ENCODE data around the gene EXD3. TPM values are rescaled to one million over a fixed set of nuclear protein-coding genes. Genes with fewer than 3 reads are reported as not detected.

The EXD3 gene
- polyA plus RNA-seq, 6 donors from 2014 or later, result 2.3 to 7.5 (median 4.5) TPM; not detected in 1

DNA sequence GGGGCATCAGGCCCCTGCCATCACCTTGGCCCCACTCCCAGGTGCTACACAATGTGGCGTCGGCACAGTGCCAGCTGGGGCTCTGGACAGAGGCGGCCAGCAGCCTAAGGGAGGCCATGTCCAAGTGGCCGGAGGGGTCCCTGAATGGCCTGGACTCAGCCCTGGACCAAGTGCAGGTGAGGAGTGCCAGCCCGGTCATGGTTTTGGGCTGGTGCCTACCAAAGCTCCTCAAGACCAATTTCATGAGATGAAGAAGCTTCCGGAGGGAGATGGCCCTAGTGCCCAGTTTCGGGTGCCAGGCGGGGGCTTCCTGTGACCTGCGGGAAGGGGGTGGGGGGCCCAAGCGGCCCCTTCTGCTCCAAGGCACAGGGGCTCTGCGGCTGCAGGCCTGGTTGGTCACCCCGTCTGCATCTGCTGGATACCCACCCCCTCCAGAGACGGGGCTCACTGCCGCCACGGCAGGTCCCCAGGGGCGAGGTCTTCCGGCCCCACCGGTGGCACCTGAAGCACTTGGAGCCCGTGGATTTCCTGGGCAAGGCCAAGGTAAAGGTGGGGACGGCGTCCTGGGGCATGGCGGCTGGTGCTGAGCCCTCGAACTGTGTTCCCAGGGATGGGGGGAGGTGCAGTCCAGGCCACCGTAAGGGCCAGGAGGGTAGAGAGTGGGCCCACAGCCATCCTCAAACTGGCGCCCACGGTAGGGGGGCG lies 6.0 kb upstream of the EXD3 start:
- peak overlapping the region in 4 of 8 donors; percentile 15 to 70 (median 40) for H3K4me3 Mint-ChIP-seq
- no peaks in the 10 kb centered on the region for H3K9me3 Mint-ChIP-seq
- peak; percentile 28 to 29 for ATAC-seq (ENCODE audit: low read depth in 2 of 2)

DNA sequence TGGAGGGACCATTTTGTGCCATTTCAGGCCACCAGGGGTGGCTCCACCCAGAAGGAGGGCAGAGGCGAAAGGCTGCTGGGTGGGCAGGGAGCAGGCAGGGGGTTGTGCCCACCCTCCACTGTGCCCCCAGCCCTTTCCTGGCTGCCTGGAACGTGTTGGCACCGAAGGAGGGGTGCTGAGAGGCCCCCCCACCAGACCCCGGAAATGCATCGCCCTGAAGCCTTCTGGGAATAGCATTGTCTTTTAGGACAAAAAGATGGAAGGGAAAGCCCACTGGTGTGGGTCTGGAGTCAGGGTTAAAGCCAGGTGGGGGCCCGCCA lies 5.3 kb upstream of the EXD3 start:
- Mint-ChIP-seq H3K27me3 (peaks cover 0 to 4% (median 0%) of the 10 kb centered on the region in 3 donors), H3K36me3 (no peaks in the 10 kb centered on the region), H3K4me1 (peaks cover 9 to 19% (median 12%) of the 10 kb centered on the region in 3 donors), H3K9me3 (no peaks in the 10 kb centered on the region), H3K4me3 (peak overlapping the region in 1 of 8 donors; percentile 26), H3K27ac (no peak overlapping the region)
- DNase-seq (no peak), ATAC-seq (ENCODE audit: low read depth in 2 of 2) (no peak)

More for the DNA sequence above, 6.0 kb upstream of the EXD3 start:
- H3K4me1 Mint-ChIP-seq, result peaks cover 9 to 19% (median 12%) of the 10 kb centered on the region in 3 donors
- H3K27me3 Mint-ChIP-seq, result peaks cover 0 to 4% (median 0%) of the 10 kb centered on the region in 3 donors
- peak overlapping the region in 1 of 6 donors; percentile 65 for H3K27ac Mint-ChIP-seq
- no peak for DNase-seq
- no peaks in the 10 kb centered on the region for H3K36me3 Mint-ChIP-seq

DNA sequence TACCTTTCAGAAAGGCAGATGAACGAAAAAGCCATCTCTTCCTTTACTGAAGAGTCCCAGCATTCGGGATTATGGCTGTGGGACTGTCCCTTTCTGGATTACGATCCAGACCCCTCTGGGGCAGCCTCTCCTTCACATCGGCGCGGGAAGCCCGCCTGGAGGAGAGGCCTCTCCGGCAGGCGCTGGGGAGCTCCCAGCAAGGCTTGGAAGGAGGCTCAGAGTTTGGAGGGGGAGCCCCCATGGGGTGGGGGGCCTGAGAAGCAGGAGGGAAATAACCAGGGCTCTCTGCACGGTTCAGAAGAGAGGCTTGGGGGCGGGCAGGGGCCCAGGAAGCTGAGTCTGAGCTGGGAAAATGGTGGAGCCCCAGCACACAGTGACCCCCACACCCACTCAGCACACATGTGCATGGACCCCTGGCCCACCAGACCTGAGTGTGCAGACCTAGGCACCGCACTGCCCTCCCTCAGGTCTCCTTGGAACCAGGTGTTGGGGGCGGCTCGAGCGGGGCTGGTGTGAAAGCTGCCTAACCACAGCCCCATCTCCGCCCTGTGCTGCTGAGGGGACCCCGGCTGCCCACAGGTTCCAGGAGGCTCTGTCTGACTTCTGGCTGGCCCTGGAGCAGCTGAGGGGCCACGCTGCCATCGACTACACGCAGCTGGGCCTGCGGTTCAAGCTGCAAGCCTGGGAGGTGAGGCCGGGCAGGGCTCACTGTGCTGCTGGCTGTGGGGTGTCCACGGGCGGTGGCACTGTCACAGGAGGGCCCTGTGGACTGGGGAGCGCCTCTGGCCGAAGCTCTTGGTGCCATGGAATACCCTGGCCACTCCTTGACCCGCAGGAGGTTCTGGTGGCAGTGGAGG lies 4.7 kb upstream of the EXD3 start:
- Mint-ChIP-seq H3K4me1 (peaks cover 9 to 19% (median 12%) of the 10 kb centered on the region in 3 donors), H3K36me3 (no peaks in the 10 kb centered on the region), H3K9me3 (no peaks in the 10 kb centered on the region), H3K27me3 (peaks cover 0 to 4% (median 0%) of the 10 kb centered on the region in 3 donors), H3K27ac (no peak overlapping the region), H3K4me3 (peak overlapping the region in 2 of 8 donors; percentile 21 to 26)
- ATAC-seq (ENCODE audit: low read depth in 2 of 2) (no peak), DNase-seq (no peak)

DNA sequence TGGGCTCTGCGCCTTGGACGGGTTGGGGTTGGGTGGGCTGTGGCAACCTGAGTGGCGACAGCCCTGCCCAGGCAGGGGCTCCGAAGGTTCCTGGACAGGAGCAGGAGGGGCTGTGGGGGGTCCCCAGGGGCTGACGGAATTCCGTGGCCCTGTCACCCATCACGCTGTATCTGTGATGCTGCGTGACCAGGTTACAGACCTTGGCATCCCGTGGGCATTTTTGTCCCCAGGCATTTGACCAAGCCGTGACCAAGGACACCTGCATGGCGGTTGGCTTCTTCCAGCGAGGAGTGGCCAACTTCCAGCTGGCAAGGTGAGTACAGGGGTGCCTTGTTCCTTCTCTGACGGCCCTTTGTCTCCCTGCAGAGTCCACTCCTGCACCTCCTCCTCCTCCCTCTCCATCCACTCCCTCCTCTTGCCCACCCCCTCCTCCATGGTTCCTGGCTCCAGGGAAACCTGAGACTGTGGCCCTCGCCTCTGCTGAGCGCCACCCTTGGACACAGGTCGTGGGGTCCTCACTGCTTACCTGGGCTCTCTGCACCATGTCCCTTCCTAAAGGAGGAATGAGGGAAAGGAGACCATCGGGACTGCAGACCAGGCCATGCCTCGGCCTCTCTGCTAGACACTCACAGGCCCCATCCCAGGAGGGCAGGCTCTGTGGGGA lies 3.2 kb upstream of the EXD3 start:
- Mint-ChIP-seq H3K4me3 (peak overlapping the region in 1 of 8 donors; percentile 12), H3K27me3 (peaks cover 0 to 3% (median 0%) of the 10 kb centered on the region in 3 donors), H3K36me3 (no peaks in the 10 kb centered on the region), H3K27ac (peak overlapping the region in 2 of 6 donors; percentile 20 to 38), H3K9me3 (no peaks in the 10 kb centered on the region), H3K4me1 (peaks cover 12 to 23% (median 19%) of the 10 kb centered on the region in 3 donors)
- no peak for DNase-seq
- no peak for ATAC-seq (ENCODE audit: low read depth in 2 of 2)

DNA sequence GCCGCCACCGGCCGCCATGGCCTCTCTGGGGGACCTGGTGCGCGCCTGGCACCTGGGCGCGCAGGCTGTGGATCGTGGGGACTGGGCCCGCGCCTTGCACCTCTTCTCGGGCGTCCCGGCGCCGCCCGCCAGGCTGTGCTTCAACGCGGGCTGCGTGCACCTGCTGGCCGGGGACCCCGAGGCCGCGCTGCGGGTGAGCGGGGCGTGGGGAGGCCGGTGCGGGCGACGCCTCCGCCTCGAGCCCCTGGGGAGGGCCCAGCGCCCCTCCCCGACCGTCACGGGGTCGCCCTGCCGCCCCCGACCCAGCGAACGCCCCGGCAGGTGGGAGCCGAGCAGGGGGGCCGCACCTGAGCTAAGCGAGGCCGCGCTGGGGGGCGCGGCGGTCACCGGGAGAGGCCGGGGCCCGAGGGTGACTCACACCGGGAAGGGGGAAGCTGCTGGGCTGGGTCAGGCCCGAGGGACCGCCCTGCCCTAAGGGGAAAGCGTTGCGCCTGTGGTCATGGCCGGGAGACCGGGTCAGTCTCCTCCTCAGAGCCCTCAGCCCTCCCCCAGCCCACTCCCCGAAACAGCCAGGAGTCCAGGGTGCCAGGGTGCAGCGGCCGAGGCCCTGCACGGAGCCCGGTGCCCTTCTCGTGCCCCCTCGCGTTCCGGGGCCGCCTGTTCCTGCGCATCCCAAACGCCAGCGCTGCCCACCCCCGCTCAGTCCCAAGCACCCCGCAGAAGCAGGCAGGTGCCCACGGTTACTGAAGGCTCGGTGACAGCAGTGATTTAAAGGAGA lies 741 bp upstream of the EXD3 start:
- DNase-seq, result no peak
- peak overlapping the region in 2 of 6 donors; percentile 47 to 65 for H3K27ac Mint-ChIP-seq

DNA sequence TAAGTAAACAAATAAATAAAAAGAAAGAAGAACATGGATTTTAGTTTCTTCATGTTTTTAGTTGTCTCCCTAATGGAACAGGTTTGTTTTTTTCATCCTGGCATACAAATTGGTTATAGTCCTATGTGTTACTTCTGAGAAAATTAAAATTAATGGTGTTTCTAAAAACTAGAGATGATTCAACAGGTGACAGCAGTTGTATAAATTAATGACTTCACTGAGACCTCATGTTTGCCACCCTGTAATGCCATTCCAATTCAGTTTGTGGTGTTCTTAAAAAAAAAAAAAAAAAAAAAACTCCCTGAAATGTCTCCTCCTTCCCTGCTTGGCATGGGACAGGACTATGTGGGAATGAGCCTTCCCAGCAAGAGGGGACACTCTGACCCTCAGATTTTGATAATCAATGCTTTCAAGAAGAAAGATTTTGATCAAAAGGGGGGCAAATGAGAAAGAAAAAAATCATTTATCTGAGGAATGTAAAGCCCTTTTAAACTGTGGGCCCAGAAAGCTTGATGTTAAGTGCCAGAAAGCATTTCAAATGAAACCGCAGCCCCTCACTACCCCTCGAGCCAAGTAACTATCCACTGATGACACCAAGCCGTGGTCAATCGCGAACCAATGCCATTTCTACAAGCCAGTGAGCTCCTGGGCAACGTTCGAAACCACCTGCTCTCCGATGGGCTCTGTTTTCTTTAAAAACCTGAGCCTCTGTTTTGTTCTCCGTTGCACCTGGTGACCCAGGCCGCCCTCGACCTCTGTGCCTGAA lies 941 bp downstream of the EXD3 start:
- H3K36me3 Mint-ChIP-seq, result no peaks in the 10 kb centered on the region
- H3K27ac Mint-ChIP-seq, result peak overlapping the region in 4 of 6 donors; percentile 16 to 54 (median 28)
- DNase-seq (no peak), ATAC-seq (ENCODE audit: low read depth in 2 of 2) (no peak)
- no peaks in the 10 kb centered on the region for H3K27me3 Mint-ChIP-seq
- no peaks in the 10 kb centered on the region for H3K9me3 Mint-ChIP-seq
- H3K4me3 Mint-ChIP-seq, result peak overlapping the region; percentile 78 to 92 (median 86)
- peaks cover 8 to 21% (median 9%) of the 10 kb centered on the region in 3 donors for H3K4me1 Mint-ChIP-seq

More for the DNA sequence above, 741 bp upstream of the EXD3 start:
- ATAC-seq (ENCODE audit: low read depth in 2 of 2), result peak; percentile 57 to 60
- H3K9me3 Mint-ChIP-seq, result no peaks in the 10 kb centered on the region
- H3K36me3 Mint-ChIP-seq, result no peaks in the 10 kb centered on the region
- H3K4me1 Mint-ChIP-seq, result peaks cover 9 to 21% (median 10%) of the 10 kb centered on the region in 3 donors
- peak overlapping the region; percentile 73 to 83 (median 78) for H3K4me3 Mint-ChIP-seq
- no peaks in the 10 kb centered on the region for H3K27me3 Mint-ChIP-seq

DNA sequence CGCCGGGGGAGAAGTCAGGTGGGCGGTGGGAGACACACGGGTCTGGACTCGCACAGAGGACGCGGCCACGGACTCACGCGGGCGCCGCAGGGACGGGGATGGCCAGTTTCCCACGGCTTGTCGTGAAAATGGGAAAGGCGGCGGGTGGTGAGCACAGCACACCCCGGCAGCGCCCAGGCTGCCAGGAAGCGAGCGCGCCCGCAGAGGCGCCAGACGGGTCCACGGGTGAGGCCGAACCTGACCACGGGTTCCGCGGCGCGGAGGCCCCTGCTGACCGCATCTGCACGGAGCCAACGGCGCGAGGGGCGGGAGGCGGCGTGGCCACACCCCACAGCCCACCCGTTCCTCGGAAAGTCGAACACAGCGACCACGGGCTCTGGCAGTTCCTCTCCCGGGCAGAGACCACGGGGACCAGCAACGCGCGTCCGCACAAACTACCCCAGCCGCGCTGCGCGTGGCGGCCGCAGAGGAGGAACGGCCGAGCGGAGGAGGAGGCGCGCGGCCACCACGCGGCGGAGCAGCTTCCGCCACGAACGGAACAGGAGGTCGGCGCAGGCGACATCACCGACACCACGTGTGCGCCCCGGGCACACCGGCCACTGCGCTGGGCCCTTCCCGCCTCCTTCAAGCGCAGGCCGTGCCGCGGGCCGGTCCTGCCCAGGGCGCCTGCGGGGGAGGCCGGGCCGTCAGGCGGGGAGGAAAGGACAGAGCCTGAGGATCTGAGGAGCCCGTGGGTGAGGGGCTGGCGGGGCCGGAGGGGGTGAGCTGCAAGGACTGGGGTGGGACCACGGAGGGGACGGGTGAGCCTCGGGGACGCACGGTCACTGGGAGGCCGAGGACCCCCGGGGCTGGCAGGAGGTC lies 5.6 kb downstream of the EXD3 start:
- H3K36me3 Mint-ChIP-seq, result no peaks in the 10 kb centered on the region
- DNase-seq, result no peak
- ATAC-seq (ENCODE audit: low read depth in 2 of 2), result peak in 1 of 2 donors; percentile 66
- H3K9me3 Mint-ChIP-seq, result no peaks in the 10 kb centered on the region
- peak overlapping the region; percentile 41 to 80 (median 66) for H3K4me3 Mint-ChIP-seq
- H3K4me1 Mint-ChIP-seq, result peaks cover 10 to 32% (median 14%) of the 10 kb centered on the region in 3 donors
- H3K27me3 Mint-ChIP-seq, result no peaks in the 10 kb centered on the region
- peak overlapping the region in 1 of 6 donors; percentile 34 for H3K27ac Mint-ChIP-seq

DNA sequence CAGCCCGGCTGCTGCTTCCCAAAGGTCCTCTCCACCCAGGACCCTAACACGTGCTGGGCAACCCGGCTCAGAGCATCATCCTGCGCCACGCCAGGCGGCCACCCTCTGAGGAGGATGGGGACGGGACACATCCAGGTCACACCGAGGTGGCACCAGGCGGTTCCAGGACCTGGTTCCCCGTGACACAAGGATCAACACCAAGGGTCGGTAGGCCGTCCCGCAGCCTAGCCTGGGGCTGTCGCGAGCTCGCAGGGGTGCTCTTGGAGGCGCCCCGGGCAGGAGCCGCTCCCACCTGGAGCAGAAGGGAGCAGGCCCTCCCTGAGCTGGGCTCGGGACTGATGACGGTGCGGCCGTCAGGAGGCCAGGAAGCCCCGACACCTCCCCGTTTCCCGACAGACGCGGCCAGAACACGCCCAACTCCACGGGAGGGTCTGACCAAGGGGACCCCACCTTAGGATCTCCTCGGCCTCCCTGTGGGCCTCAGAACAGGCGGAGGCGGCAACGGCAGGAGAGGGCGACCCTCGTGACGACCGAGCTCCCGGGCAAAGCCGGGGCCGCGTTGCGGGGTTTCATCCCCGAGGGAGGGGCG lies 6.3 kb downstream of the EXD3 start:
- no peaks in the 10 kb centered on the region for H3K36me3 Mint-ChIP-seq
- H3K27ac Mint-ChIP-seq, result no peak overlapping the region

DNA sequence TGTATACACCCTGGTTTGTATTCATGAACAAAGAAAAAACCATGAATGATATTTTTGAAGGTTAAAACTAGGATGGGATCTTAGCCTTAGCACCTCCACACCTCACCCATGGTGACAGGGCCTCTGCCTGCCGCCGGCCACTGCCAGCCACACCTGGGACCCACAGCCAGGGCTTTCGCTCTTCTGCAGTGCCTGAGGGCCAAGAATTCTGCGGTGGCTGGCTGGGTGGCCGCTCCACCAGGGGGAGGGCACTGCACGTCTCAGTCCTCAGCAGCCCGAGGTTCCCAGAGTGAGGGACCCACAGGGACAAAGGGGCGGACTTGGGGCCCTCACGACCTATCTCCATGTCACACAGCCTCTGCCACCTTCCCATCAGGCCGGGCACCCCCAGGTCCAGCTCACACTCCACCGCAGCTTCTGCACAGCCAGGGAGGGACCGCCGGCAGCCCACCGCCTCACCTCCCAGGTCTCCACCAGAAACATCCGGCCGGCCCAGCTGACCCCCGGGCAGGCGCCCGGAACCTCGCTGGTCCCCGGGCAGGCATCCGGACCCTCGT lies 6.9 kb downstream of the EXD3 start:
- H3K36me3 Mint-ChIP-seq, result no peaks in the 10 kb centered on the region
- H3K27me3 Mint-ChIP-seq, result no peaks in the 10 kb centered on the region
- H3K4me3 Mint-ChIP-seq, result peak overlapping the region in 1 of 8 donors; percentile 12
- ATAC-seq (ENCODE audit: low read depth in 2 of 2) (no peak), DNase-seq (no peak)
- H3K4me1 Mint-ChIP-seq, result peaks cover 8 to 22% (median 22%) of the 10 kb centered on the region in 3 donors
- no peaks in the 10 kb centered on the region for H3K9me3 Mint-ChIP-seq
- no peak overlapping the region for H3K27ac Mint-ChIP-seq

More for the DNA sequence above, 6.3 kb downstream of the EXD3 start:
- Mint-ChIP-seq H3K4me1 (peaks cover 8 to 25% (median 17%) of the 10 kb centered on the region in 3 donors), H3K27me3 (no peaks in the 10 kb centered on the region), H3K9me3 (no peaks in the 10 kb centered on the region), H3K4me3 (peak overlapping the region in 3 of 8 donors; percentile 42 to 65 (median 42))
- ATAC-seq (ENCODE audit: low read depth in 2 of 2), result no peak
- DNase-seq, result no peak

DNA sequence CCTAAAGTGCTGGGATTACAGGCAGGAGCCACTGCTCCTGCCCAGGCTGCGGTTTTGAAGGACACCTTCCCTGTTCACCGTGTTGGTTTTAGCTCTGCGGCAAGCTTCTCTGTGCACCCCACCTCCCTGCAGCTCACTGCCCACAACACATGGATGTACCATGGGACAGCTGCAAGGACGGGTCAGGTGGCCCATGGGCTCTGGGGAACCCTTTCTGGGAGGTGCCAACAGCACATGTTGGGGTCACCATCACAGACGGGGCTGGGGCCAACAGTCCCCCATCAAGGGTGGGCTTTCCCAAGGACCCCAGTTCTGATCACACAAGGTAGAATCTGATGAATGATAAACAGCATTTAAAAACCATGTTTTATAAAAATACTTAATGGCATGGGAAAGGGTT lies 7.5 kb downstream of the EXD3 start:
- H3K27ac Mint-ChIP-seq, result peak overlapping the region in 1 of 6 donors; percentile 54
- no peaks in the 10 kb centered on the region for H3K27me3 Mint-ChIP-seq
- H3K9me3 Mint-ChIP-seq, result no peaks in the 10 kb centered on the region
- DNase-seq, result no peak
- no peak for ATAC-seq (ENCODE audit: low read depth in 2 of 2)
- H3K36me3 Mint-ChIP-seq, result no peaks in the 10 kb centered on the region
- H3K4me3 Mint-ChIP-seq, result peak overlapping the region in 2 of 8 donors; percentile 12 to 68
- H3K4me1 Mint-ChIP-seq, result peaks cover 8 to 24% (median 22%) of the 10 kb centered on the region in 3 donors

DNA sequence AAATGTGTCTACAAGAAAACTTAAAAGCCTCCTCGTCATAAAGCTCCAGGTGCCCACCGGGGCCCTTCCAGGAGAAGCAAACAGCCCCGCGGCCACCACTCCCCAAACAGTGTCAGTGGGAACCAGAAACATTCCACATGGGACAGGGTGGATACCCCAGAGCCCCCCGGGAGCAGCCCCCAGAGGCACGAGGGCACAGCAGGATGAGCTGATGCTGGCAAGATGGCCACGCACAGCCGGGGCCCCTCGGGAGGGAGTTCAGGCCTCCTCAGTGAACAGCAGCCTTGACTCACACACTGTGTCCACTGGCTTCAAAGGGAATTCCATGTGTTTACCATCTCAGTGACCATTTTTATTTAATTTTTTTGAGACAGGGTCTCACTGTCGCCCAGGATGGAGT lies 10.5 kb downstream of the EXD3 start:
- DNase-seq (no peak), ATAC-seq (ENCODE audit: low read depth in 2 of 2) (no peak)
- Mint-ChIP-seq H3K27ac (peak overlapping the region in 1 of 6 donors; percentile 61), H3K4me3 (peak overlapping the region in 1 of 8 donors; percentile 43), H3K9me3 (no peaks in the 10 kb centered on the region), H3K36me3 (no peaks in the 10 kb centered on the region), H3K27me3 (no peaks in the 10 kb centered on the region), H3K4me1 (peaks cover 11 to 24% (median 22%) of the 10 kb centered on the region in 3 donors)
